HG02571 (cell line): ENCODE data around the gene PARPBP.
"Not testable (repeated sequence)": the region's sequence is repeated elsewhere in the genome, so short reads cannot be mapped to it uniquely, and the experiment has no call there.

ENCODE experiments used
- ATAC-seq: cut with Tn5 transposase; IDR thresholded peaks from one replicate; pipeline ENCODE4 v1.9.1; 2021; ENCODE audit warnings: mild to moderate bottlenecking, moderate library complexity; ENCODE audit not compliant: unreplicated experiment

The PARPBP gene

DNA sequence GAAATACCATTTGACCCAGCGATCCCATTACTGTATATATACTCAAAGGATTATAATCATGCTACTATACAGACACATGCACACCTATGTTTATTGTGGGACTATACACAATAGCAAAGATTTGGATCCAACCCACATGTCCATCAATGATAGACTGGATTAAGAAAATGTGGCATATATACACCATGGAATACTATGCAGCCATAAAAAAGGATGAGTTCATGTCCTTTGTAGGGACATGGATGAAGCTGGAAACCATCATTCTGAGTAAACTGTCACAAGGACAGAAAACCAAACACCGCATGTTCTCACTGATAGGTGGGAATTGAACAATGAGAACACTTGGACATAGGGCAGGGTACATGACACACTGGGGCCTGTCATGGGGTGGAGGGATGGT lies 120.9 kb downstream of the PARPBP start:
- not testable (repeated sequence) for ATAC-seq
